IPS-18a (cell line): Measurements from ENCODE around the gene RASGEF1C.

Source experiments
- H3K27ac ChIP-seq: one replicate; pipeline ENCODE4 v1.5.1; 2013; ENCODE audit warnings: low read length
- H3K27me3 ChIP-seq: one replicate; pipeline ENCODE4 v1.6.1; 2013; ENCODE audit warnings: mild to moderate bottlenecking, low read length; ENCODE audit not compliant: control insufficient read depth, insufficient read depth
- H3K36me3 ChIP-seq: one replicate; pipeline ENCODE4 v1.6.1; 2013; ENCODE audit warnings: low read depth, low read length; ENCODE audit not compliant: control insufficient read depth
- H3K4me1 ChIP-seq: one replicate; pipeline ENCODE4 v1.6.1; 2013; ENCODE audit warnings: low read depth, low read length; ENCODE audit not compliant: control insufficient read depth
- H3K4me3 ChIP-seq: one replicate; pipeline ENCODE4 v1.5.1; 2013; ENCODE audit warnings: low read length
- H3K9ac ChIP-seq: one replicate; pipeline ENCODE4 v1.6.1; 2013; ENCODE audit warnings: mild to moderate bottlenecking, low read length, moderate library complexity
- H3K9me3 ChIP-seq: one replicate; pipeline ENCODE4 v1.6.1; 2013; ENCODE audit warnings: low read depth, low read length; ENCODE audit not compliant: control insufficient read depth

Gene RASGEF1C

GRCh38 chr5:180143656-180144364 is 65.2 kb downstream of the RASGEF1C start:
- Histone ChIP-seq H3K27ac (no peak overlapping the region), H3K36me3 (no peaks in the 10 kb centered on the region), H3K4me1 (no peaks in the 10 kb centered on the region), H3K9ac (no peak overlapping the region), H3K27me3 (no peaks in the 10 kb centered on the region), H3K4me3 (no peak overlapping the region), H3K9me3 (no peaks in the 10 kb centered on the region)

DNA sequence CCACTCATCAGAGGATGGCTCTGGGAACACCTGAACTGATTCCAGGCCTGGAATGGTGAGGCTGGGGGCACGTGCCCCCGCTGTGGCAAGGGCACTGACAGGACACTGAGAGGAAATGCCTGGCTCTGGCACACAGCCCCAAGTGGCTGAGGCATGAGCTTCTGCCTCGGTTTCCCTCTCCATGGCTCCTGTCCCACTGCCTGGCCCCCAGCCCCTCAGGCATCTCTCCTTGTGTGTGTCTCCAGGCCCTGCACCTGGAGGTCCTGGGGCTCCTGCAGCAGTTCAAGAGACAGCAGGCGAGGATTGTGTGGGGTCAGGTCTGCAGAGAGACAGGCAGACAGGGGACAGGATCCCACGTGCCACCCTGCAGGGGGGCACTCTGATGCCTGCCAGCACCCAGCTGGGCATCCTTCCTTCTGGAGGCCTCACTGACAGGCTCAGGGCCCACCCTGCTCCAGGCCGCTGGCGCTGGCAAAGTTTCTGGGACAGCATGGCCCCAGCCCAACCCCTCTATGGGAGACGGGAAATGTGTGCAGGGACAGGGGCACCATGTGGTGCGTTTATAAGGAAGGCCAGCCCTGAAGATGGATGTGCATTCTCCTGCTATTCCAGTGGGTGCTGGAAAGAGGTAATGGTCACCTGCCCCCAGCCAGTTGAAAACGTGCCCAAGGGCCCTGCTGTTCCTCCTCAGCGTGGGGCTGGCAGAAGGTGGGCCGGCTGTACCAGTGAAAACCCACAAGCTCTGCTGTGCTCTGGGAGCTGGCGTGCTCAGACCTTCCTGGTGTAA is 66.0 kb downstream of the RASGEF1C start:
- H3K9ac ChIP-seq = no peak overlapping the region
- H3K4me3 ChIP-seq = no peak overlapping the region
- no peaks in the 10 kb centered on the region for H3K9me3 ChIP-seq
- no peak overlapping the region for H3K27ac ChIP-seq
- H3K36me3 ChIP-seq = no peaks in the 10 kb centered on the region
- no peaks in the 10 kb centered on the region for H3K27me3 ChIP-seq
- H3K4me1 ChIP-seq = no peaks in the 10 kb centered on the region

DNA sequence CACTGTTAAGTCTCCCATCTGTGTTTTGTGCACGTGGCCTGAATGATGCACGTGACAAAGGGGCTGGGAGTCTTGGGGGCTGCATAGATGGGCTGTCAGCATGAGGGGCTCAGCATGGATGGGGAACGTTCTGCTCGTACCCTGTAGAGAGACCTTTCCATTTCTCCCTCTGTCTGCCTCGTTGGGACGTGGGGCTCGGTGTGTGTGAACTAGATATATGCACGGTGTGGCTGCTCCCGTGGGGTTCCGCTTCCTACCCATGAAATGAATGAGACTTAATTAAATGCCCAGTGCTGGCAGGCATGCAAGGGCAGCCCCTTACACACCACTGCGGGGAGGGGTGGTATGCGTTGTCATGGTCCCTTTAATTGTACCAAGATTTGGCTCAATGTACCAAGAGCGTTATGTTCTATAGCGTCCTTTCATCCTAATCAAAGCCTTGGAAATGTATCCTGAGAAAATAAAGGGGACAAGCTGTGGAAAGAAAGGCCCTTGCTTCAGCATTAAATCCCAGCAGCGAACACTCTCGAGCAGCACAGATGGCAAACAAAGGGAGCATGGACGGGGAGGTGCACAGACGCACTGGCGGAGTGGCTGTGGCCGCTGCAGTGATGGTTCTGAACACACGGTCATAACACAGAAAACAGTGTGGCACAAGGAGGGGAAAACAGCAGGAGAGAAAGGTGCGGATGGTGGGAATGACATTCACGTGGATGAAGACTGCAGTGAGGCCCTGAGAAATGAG is 66.8 kb downstream of the RASGEF1C start:
- no peaks in the 10 kb centered on the region for H3K36me3 ChIP-seq
- H3K27me3 ChIP-seq = no peaks in the 10 kb centered on the region
- H3K4me1 ChIP-seq = no peaks in the 10 kb centered on the region
- H3K9ac ChIP-seq = no peak overlapping the region
- H3K4me3 ChIP-seq = no peak overlapping the region
- H3K9me3 ChIP-seq = no peaks in the 10 kb centered on the region
- no peak overlapping the region for H3K27ac ChIP-seq

GRCh38 chr5:180141068-180141660 is 67.8 kb downstream of the RASGEF1C start:
- Histone ChIP-seq H3K36me3 (no peaks in the 10 kb centered on the region), H3K9me3 (no peaks in the 10 kb centered on the region), H3K4me1 (no peaks in the 10 kb centered on the region), H3K27ac (no peak overlapping the region), H3K9ac (no peak overlapping the region), H3K27me3 (no peaks in the 10 kb centered on the region), H3K4me3 (no peak overlapping the region)

GRCh38 chr5:180140571-180140970 is 68.4 kb downstream of the RASGEF1C start:
- H3K9ac ChIP-seq = no peak overlapping the region
- H3K4me1 ChIP-seq = no peaks in the 10 kb centered on the region
- no peak overlapping the region for H3K27ac ChIP-seq
- no peak overlapping the region for H3K4me3 ChIP-seq
- no peaks in the 10 kb centered on the region for H3K36me3 ChIP-seq
- H3K9me3 ChIP-seq = no peaks in the 10 kb centered on the region
- no peaks in the 10 kb centered on the region for H3K27me3 ChIP-seq

GRCh38 chr5:180140079-180140554 is 68.9 kb downstream of the RASGEF1C start:
- Histone ChIP-seq H3K27me3 (no peaks in the 10 kb centered on the region), H3K9ac (no peak overlapping the region), H3K4me1 (no peaks in the 10 kb centered on the region), H3K36me3 (no peaks in the 10 kb centered on the region), H3K9me3 (no peaks in the 10 kb centered on the region), H3K4me3 (no peak overlapping the region), H3K27ac (no peak overlapping the region)

GRCh38 chr5:180139731-180140055 is 69.3 kb downstream of the RASGEF1C start:
- Histone ChIP-seq H3K36me3 (no peaks in the 10 kb centered on the region), H3K4me3 (no peak overlapping the region), H3K9me3 (no peaks in the 10 kb centered on the region), H3K27me3 (no peaks in the 10 kb centered on the region), H3K27ac (no peak overlapping the region), H3K9ac (no peak overlapping the region), H3K4me1 (no peaks in the 10 kb centered on the region)

DNA sequence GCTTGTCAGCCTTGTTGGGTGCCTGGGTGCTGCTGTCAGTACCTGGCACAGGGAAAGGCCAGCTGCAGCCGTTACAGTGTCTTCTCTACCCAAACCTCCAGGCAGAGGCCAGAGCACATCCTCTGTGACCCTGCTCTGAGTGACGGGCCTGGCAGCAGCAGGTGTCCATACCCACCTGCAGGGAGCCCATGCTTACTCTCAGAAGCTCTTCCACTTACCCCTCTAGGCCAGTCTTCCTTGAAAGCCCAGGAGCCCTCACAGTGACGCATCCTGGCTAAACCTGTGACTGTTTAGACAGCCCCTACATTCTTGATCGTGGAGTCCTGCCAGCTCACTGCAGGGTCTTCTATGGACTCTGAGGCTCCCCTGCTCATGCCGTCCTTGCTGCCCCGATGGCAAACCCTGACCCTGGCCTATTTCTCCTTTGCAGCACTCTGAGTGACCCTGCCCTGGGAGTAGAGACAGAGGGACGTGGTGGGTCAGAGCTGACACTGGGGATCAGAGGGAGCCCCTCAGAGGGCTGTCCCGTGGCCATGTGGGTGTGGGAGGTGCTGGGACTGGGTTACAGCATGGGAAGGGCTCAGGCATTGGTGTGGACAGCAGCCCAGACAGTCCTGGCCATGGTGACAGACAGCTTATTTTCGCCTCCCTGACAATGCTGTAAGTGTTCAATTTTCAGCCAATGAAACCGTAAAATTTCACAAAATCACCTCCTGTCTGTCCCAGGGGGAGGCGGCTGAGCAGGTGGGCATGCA is 69.9 kb downstream of the RASGEF1C start:
- Histone ChIP-seq H3K9me3 (no peaks in the 10 kb centered on the region), H3K9ac (no peak overlapping the region), H3K4me3 (no peak overlapping the region), H3K27ac (no peak overlapping the region), H3K27me3 (no peaks in the 10 kb centered on the region), H3K4me1 (no peaks in the 10 kb centered on the region), H3K36me3 (no peaks in the 10 kb centered on the region)

GRCh38 chr5:180138214-180138975 is 70.6 kb downstream of the RASGEF1C start:
- H3K27me3 ChIP-seq = no peaks in the 10 kb centered on the region
- H3K9ac ChIP-seq = no peak overlapping the region
- no peaks in the 10 kb centered on the region for H3K36me3 ChIP-seq
- no peak overlapping the region for H3K4me3 ChIP-seq
- no peak overlapping the region for H3K27ac ChIP-seq
- H3K4me1 ChIP-seq = no peaks in the 10 kb centered on the region
- no peaks in the 10 kb centered on the region for H3K9me3 ChIP-seq

- Histone ChIP-seq H3K9ac (no peak overlapping the region), H3K27ac (no peak overlapping the region)
Observed at GRCh38 chr5:180137401-180138213, 71.4 kb downstream of the RASGEF1C start.

More at GRCh38 chr5:180137401-180138213, 71.4 kb downstream of the RASGEF1C start:
- no peaks in the 10 kb centered on the region for H3K27me3 ChIP-seq
- no peaks in the 10 kb centered on the region for H3K36me3 ChIP-seq
- no peak overlapping the region for H3K4me3 ChIP-seq
- H3K4me1 ChIP-seq = no peaks in the 10 kb centered on the region
- H3K9me3 ChIP-seq = no peaks in the 10 kb centered on the region
